Mucosa of descending colon (tissue), 3 donors: ENCODE results near the gene ZNF451. TPM values are rescaled to one million over a fixed set of nuclear protein-coding genes. Genes with fewer than 3 reads are reported as not detected.

Source experiments
- ATAC-seq: fragments of 200-7000 bp; cut with Tn5 transposase; one replicate; pipeline ENCODE4 v1.9.1; 2020; ENCODE audit warnings: mild to moderate bottlenecking, moderate library complexity
- DNase-seq, 3 donors: peaks; one replicate each; pipeline ENCODE4 v3.0.0-alpha.2; 2020
- H3K36me3 ChIP-seq: fragments of 200-600 bp; one replicate; pipeline ENCODE4 v1.8.0; 2021; ENCODE audit warnings: low read depth, mild to moderate bottlenecking
- H3K4me1 ChIP-seq: fragments of 200-600 bp; one replicate; pipeline ENCODE4 v1.8.0; 2021; ENCODE audit warnings: low read depth, mild to moderate bottlenecking
- H3K4me3 ChIP-seq: fragments of 200-600 bp; one replicate; pipeline ENCODE4 v1.8.0; 2021; ENCODE audit warnings: mild to moderate bottlenecking
- H3K9me3 ChIP-seq: fragments of 200-600 bp; one replicate; pipeline ENCODE4 v1.8.0; 2021; ENCODE audit warnings: mild to moderate bottlenecking
- CTCF ChIP-seq: fragments of 200-600 bp; IDR thresholded peaks from one replicate; pipeline ENCODE4 v1.8.0; 2022; ENCODE audit warnings: antibody characterized with exemption, mild to moderate bottlenecking
- intact Hi-C, 2 donors: fragments of 100-400 bp; cut with DNase I in 1 of 2; cut with micrococcal nuclease in 1 of 2; formaldehyde crosslinking; loops; one replicate each; pipeline versions ENCODE4 v1.11.0 to v1.11.1; 2022; cut with DNase I, micrococcal nuclease
- total RNA-seq, 3 donors: library from RNA; stranded (reverse); fragmentation: NEBNext Ultra II Directional in 2 of 3; extraction: Animal tissue kit (Norgen Biotek cat#: 25700) in 2 of 3; gene quantifications; one replicate each; pipeline versions ENCODE4 v1.2.1 to v1.2.4, GENCODE V29; 2021 to 2023
- donor health status: DM: no; HTN: no; CAD: no; lungs with moderate emphysema.
- donor health status: DM: no; HTN: no; CAD: no.
- donor health status: DM: no; HTN: yes; CAD: no.

ZNF451 gene
- total RNA-seq, 3 donors from 2014 or later = 34.6 to 58.5 (median 46.0) TPM

- no peak for TF ChIP-seq CTCF
- Histone ChIP-seq H3K9me3 (no peaks in the 10 kb centered on the region), H3K4me1 (peaks cover 8% of the 10 kb centered on the region), H3K4me3 (no peak overlapping the region), H3K36me3 (no peaks in the 10 kb centered on the region)
- no peak for ATAC-seq
- no peak for DNase-seq
- intact Hi-C loops = no loop called here
Observed at GRCh38 chr6:57215260-57215659, 125.3 kb downstream of the ZNF451 start.

GRCh38 chr6:57216235-57217101, 126.5 kb downstream of the ZNF451 start:
- ATAC-seq (peak; percentile 72), DNase-seq (peak in 2 of 3 donors; percentile 41 to 55)
- H3K36me3 ChIP-seq = no peaks in the 10 kb centered on the region
- intact Hi-C loops = no loop called here
- no peak for TF ChIP-seq CTCF
- no peaks in the 10 kb centered on the region for H3K9me3 ChIP-seq
- H3K4me3 ChIP-seq = no peak overlapping the region
- H3K4me1 ChIP-seq = peaks cover 8% of the 10 kb centered on the region

- intact Hi-C loops = no loop called here
- no peak for ATAC-seq
- no peak for TF ChIP-seq CTCF
Observed at GRCh38 chr6:57217270-57217669, 127.3 kb downstream of the ZNF451 start.

More at GRCh38 chr6:57217270-57217669, 127.3 kb downstream of the ZNF451 start:
- peaks cover 8% of the 10 kb centered on the region for H3K4me1 ChIP-seq
- H3K9me3 ChIP-seq = no peaks in the 10 kb centered on the region
- no peaks in the 10 kb centered on the region for H3K36me3 ChIP-seq
- no peak overlapping the region for H3K4me3 ChIP-seq
- DNase-seq = no peak

Other genes with a start within 250 kb of the ZNF451 start
- gene BEND6, start 135.1 kb upstream of the ZNF451 start, total RNA-seq = 1 to 10 TPM in 1 of 3 donors, under 1 TPM in 2; 0.17 to 1.4 (median 0.31) TPM
- gene KIAA1586, start 43.5 kb upstream of the ZNF451 start, total RNA-seq = 10 to 100 TPM in 1 of 3 donors, 1 to 10 TPM in 2; 3.2 to 14.1 (median 5.4) TPM
- gene BAG2, start 82.1 kb downstream of the ZNF451 start, total RNA-seq = 10 to 100 TPM in 1 of 3 donors, 1 to 10 TPM in 1, under 1 TPM in 1; 0.96 to 43.7 (median 2.3) TPM
- 100 to 1,000 TPM in 1 of 3 donors, 1 to 10 TPM in 2; 2.9 to 109 (median 8.7) TPM for gene RAB23, start 132.1 kb downstream of the ZNF451 start, total RNA-seq
- 10 to 100 TPM; 11.7 to 16.9 (median 12.7) TPM for gene PRIM2, start 227.4 kb downstream of the ZNF451 start, total RNA-seq